ENCODE results near the gene ATXN7L1.

ATXN7L1 gene

GRCh38 chr7:105880571-105881330 lies 4.4 kb upstream of the ATXN7L1 start:
- no peaks in the 10 kb centered on the region for H3K9me3 ChIP-seq (ENCODE audit: control insufficient read depth, low read length)
- H3K27ac ChIP-seq, result no peak overlapping the region
- H3K79me2 ChIP-seq, result no peaks in the 10 kb centered on the region
- H3K36me3 ChIP-seq (ENCODE audit: control insufficient read depth, insufficient read depth, low read length), result no peaks in the 10 kb centered on the region
- no peak overlapping the region for H3K9ac ChIP-seq
- H3K4me3 ChIP-seq (ENCODE audit: low read depth, low read length), result no peak overlapping the region
- no peaks in the 10 kb centered on the region for H3K4me1 ChIP-seq
- no peak overlapping the region for H2AFZ ChIP-seq
- TF ChIP-seq CTCF (IDR thresholded peaks at IDR 0.05), result no peak
- H3K27me3 ChIP-seq (ENCODE audit: control insufficient read depth, insufficient read depth, low read length), result no peaks in the 10 kb centered on the region
- no peak overlapping the region for H3K4me2 ChIP-seq (ENCODE audit: low read length)

GRCh38 chr7:105879782-105880181 lies 3.4 kb upstream of the ATXN7L1 start:
- H3K27ac ChIP-seq, result no peak overlapping the region
- no peak overlapping the region for H3K4me2 ChIP-seq (ENCODE audit: low read length)
- H3K9ac ChIP-seq, result no peak overlapping the region
- H3K9me3 ChIP-seq (ENCODE audit: control insufficient read depth, low read length), result no peaks in the 10 kb centered on the region
- H3K27me3 ChIP-seq (ENCODE audit: control insufficient read depth, insufficient read depth, low read length), result no peaks in the 10 kb centered on the region
- H3K36me3 ChIP-seq (ENCODE audit: control insufficient read depth, insufficient read depth, low read length), result no peaks in the 10 kb centered on the region
- no peak overlapping the region for H3K4me3 ChIP-seq (ENCODE audit: low read depth, low read length)
- H3K79me2 ChIP-seq, result no peaks in the 10 kb centered on the region
- no peak for TF ChIP-seq CTCF (IDR thresholded peaks at IDR 0.05)
- no peaks in the 10 kb centered on the region for H3K4me1 ChIP-seq
- no peak overlapping the region for H2AFZ ChIP-seq

GRCh38 chr7:105878746-105879605 lies 2.6 kb upstream of the ATXN7L1 start:
- Histone ChIP-seq H2AFZ (no peak overlapping the region), H3K79me2 (no peaks in the 10 kb centered on the region), H3K9me3 (ENCODE audit: control insufficient read depth, low read length) (no peaks in the 10 kb centered on the region), H3K9ac (no peak overlapping the region), H3K4me1 (no peaks in the 10 kb centered on the region), H3K27ac (no peak overlapping the region), H3K36me3 (ENCODE audit: control insufficient read depth, insufficient read depth, low read length) (no peaks in the 10 kb centered on the region), H3K4me3 (ENCODE audit: low read depth, low read length) (no peak overlapping the region), H3K27me3 (ENCODE audit: control insufficient read depth, insufficient read depth, low read length) (no peaks in the 10 kb centered on the region), H3K4me2 (ENCODE audit: low read length) (no peak overlapping the region)
- TF ChIP-seq CTCF (IDR thresholded peaks at IDR 0.05), result no peak

GRCh38 chr7:105877736-105878135 lies 1.3 kb upstream of the ATXN7L1 start:
- Histone ChIP-seq H3K36me3 (ENCODE audit: control insufficient read depth, insufficient read depth, low read length) (no peaks in the 10 kb centered on the region), H3K27me3 (ENCODE audit: control insufficient read depth, insufficient read depth, low read length) (no peaks in the 10 kb centered on the region), H3K9me3 (ENCODE audit: control insufficient read depth, low read length) (no peaks in the 10 kb centered on the region), H3K27ac (no peak overlapping the region), H2AFZ (no peak overlapping the region), H3K4me1 (no peaks in the 10 kb centered on the region), H3K4me2 (ENCODE audit: low read length) (peak overlapping the region; percentile 74), H3K9ac (no peak overlapping the region), H3K79me2 (peaks cover 3% of the 10 kb centered on the region), H3K4me3 (ENCODE audit: low read depth, low read length) (peak overlapping the region; percentile 51)
- no peak for TF ChIP-seq CTCF (IDR thresholded peaks at IDR 0.05)
